ENCODE data around the gene CACUL1. TPM values are rescaled to one million over a fixed set of nuclear protein-coding genes. Genes with fewer than 3 reads are reported as not detected.

The CACUL1 gene
- total and polyA plus RNA-seq, 2 of the 13 experiments (the other 11 are each of a cell fraction or from before 2014, with no cell fraction given) = 14.2 to 31.0 TPM

DNA sequence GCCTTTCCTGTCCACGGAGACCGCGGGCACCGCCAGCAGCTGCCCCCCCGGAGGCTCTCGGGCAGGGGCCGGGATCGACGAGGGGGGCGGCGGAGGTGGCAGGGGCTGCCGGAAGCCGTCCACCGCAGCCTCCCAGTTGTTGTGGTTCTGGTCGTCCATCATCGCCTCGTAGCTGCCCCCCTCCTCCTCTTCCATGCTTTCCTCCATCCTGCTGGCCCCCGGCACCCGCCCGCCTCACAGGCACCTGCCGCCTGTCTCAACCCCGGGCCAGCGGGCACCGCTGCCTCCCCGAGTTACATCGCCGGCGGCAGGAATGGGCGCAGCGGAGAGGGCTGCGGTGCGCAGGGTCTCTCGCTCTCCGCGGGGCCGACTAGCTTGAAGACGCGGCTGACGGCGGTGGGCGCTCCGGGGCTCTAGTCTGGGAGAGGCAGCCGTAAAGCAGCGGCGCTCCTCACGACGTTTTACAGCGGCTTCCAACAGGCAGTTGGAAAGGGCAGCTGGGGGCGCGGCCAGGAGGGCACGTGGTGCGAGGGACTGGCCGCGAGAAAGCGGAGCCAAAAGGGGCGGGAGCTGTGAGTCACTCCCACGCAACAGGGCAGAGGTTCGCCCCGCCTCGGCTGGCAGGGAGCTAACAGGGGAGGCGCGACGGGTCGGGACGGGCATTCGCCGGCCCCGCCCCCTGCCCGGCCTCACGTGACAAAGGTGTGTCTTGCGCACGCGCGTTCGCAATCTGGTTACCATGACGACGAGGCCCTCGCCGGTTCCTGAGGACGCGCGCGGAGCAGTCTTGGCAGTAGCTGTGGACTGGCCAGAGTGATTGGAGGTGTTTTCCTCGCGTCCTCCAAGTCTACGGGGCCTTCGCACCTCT lies at the start of gene CACUL1 (continued):
- TF ChIP-seq, protein P1, sequence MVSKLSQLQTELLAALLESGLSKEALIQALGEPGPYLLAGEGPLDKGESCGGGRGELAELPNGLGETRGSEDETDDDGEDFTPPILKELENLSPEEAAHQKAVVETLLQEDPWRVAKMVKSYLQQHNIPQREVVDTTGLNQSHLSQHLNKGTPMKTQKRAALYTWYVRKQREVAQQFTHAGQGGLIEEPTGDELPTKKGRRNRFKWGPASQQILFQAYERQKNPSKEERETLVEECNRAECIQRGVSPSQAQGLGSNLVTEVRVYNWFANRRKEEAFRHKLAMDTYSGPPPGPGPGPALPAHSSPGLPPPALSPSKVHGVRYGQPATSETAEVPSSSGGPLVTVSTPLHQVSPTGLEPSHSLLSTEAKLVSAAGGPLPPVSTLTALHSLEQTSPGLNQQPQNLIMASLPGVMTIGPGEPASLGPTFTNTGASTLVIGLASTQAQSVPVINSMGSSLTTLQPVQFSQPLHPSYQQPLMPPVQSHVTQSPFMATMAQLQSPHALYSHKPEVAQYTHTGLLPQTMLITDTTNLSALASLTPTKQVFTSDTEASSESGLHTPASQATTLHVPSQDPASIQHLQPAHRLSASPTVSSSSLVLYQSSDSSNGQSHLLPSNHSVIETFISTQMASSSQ (IDR thresholded peaks at IDR 0.05; ENCODE audit: low read depth) = no peak
- TF ChIP-seq, protein P1 (CRISPR knock-in tag; IDR thresholded peaks at IDR 0.05; ENCODE audit: borderline replicate concordance) = peak; percentile 60; the same call in 1 of the 2 replicates
- TF ChIP-seq GLMP (CRISPR knock-in tag; IDR thresholded peaks at IDR 0.05; ENCODE audit: borderline replicate concordance) (no peak), FOXP1 (IDR thresholded peaks at IDR 0.05) (no peak), FOXP1 (CRISPR knock-in tag; IDR thresholded peaks at IDR 0.05) (no peak), GABPB1 (CRISPR knock-in tag; IDR thresholded peaks at IDR 0.05) (peak; percentile 85), ZNF792 (CRISPR knock-in tag; IDR thresholded peaks at IDR 0.05) (0 out of 2 replicates have a peak, but pooled peaks have one; percentile 46), ZNF616 (CRISPR knock-in tag; IDR thresholded peaks at IDR 0.05; ENCODE audit: low read depth) (0 out of 2 replicates have a peak, but pooled peaks have one; percentile 7), ZBTB3 (CRISPR knock-in tag; IDR thresholded peaks at IDR 0.05; ENCODE audit: borderline replicate concordance, low read depth) (no peak), ZNF367 (CRISPR knock-in tag; IDR thresholded peaks at IDR 0.05; ENCODE audit: borderline replicate concordance) (no peak), ZNF749 (CRISPR knock-in tag; IDR thresholded peaks at IDR 0.05; ENCODE audit: borderline replicate concordance) (no peak), HCFC1 (IDR thresholded peaks at IDR 0.05; ENCODE audit: low read depth, low read length) (peak; percentile 39; the same call in 1 of the 2 replicates), PRPF4 (IDR thresholded peaks at IDR 0.05; ENCODE audit: low read depth, low read length, poor library complexity, severe bottlenecking) (no peak), ZNF883 (CRISPR knock-in tag; IDR thresholded peaks at IDR 0.05; ENCODE audit: not compliant biosample characterization) (no peak), MAFF (IDR thresholded peaks at IDR 0.05; ENCODE audit: low read depth, low read length) (no peak), NR3C1 (CRISPR knock-in tag; IDR thresholded peaks at IDR 0.05) (0 out of 2 replicates have a peak, but pooled peaks have one; percentile 54), SRY (CRISPR knock-in tag; IDR thresholded peaks at IDR 0.05) (no peak), ZNF724P (CRISPR knock-in tag; IDR thresholded peaks at IDR 0.05; ENCODE audit: borderline replicate concordance) (no peak), TOPORS (CRISPR knock-in tag; IDR thresholded peaks at IDR 0.05) (peak; percentile 73; the same call in 1 of the 2 replicates), ZNF232 (CRISPR knock-in tag; IDR thresholded peaks at IDR 0.05; ENCODE audit: borderline replicate concordance) (peak; percentile 57; the same call in 1 of the 2 replicates)
- TF ChIP-seq, protein P2, sequence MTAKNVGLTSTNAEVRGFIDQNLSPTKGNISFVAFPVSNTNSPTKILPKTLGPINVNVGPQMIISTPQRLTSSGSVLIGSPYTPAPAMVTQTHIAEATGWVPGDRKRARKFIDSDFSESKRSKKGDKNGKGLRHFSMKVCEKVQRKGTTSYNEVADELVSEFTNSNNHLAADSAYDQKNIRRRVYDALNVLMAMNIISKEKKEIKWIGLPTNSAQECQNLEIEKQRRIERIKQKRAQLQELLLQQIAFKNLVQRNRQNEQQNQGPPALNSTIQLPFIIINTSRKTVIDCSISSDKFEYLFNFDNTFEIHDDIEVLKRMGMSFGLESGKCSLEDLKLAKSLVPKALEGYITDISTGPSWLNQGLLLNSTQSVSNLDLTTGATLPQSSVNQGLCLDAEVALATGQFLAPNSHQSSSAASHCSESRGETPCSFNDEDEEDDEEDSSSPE (CRISPR knock-in tag; IDR thresholded peaks at IDR 0.05) = peak; percentile 72
- TF ChIP-seq, protein P3, sequence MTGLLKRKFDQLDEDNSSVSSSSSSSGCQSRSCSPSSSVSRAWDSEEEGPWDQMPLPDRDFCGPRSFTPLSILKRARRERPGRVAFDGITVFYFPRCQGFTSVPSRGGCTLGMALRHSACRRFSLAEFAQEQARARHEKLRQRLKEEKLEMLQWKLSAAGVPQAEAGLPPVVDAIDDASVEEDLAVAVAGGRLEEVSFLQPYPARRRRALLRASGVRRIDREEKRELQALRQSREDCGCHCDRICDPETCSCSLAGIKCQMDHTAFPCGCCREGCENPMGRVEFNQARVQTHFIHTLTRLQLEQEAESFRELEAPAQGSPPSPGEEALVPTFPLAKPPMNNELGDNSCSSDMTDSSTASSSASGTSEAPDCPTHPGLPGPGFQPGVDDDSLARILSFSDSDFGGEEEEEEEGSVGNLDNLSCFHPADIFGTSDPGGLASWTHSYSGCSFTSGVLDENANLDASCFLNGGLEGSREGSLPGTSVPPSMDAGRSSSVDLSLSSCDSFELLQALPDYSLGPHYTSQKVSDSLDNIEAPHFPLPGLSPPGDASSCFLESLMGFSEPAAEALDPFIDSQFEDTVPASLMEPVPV (CRISPR knock-in tag; IDR thresholded peaks at IDR 0.05) = peak; percentile 97; the same call in 1 of the 2 replicates

Measured in HepG2 (cell line).